WTC11 (cell line): ENCODE measurements around the gene FBXW4. TPM values are rescaled to one million over a fixed set of nuclear protein-coding genes. Genes with fewer than 3 reads are reported as not detected.

ENCODE experiments used
- ATAC-seq: fragments of 200-7000 bp; cut with Tn5 transposase; 2 replicates; pipeline ENCODE4 v1.10.0; 2021; ENCODE audit warnings: mild to moderate bottlenecking, moderate library complexity
- CTCF ChIA-PET: fragments of 300-600 bp; sonication (Branson Sonifier 250); formaldehyde crosslinking; loops from one replicate; lab custom pipeline; 2021; ENCODE audit warnings: antibody characterized with exemption; lab: Charles Lee
- POLR2A ChIA-PET: fragments of 350-600 bp; sonication (Branson Sonifier 250); formaldehyde crosslinking; loops from one replicate; lab custom pipeline; 2021; ENCODE audit warnings: antibody characterized with exemption; lab: Charles Lee
- DNase-seq: peaks from one replicate; pipeline ENCODE4 v3.0.0; 2021; ENCODE audit warnings: low spot score
- H3K27ac Mint-ChIP-seq: 2 replicates; pipeline ENCODE4 v1.8.0; 2021; ENCODE audit warnings: mixed read lengths
- H3K27me3 Mint-ChIP-seq: 2 replicates; pipeline ENCODE4 v1.8.0; 2021; ENCODE audit warnings: low read depth, mild to moderate bottlenecking, moderate library complexity, mixed read lengths
- H3K36me3 Mint-ChIP-seq: 2 replicates; pipeline ENCODE4 v1.8.0; 2021; ENCODE audit warnings: mixed read lengths
- H3K4me1 Mint-ChIP-seq: 2 replicates; pipeline ENCODE4 v1.8.0; 2022; ENCODE audit warnings: mixed read lengths
- H3K4me3 Mint-ChIP-seq: 2 replicates; pipeline ENCODE4 v1.8.0; 2021; ENCODE audit warnings: mild to moderate bottlenecking, moderate library complexity, mixed read lengths
- H3K9me3 Mint-ChIP-seq: 2 replicates; pipeline ENCODE4 v1.8.0; 2021; ENCODE audit warnings: mixed read lengths
- ELF4 ChIP-seq: sonication (generic); formaldehyde crosslinking; IDR thresholded peaks from 2 replicates; pipeline ENCODE4 v1.8.1; 2022; ENCODE audit warnings: low read depth, mild to moderate bottlenecking, moderate library complexity, missing genetic modification reagents
- FOXJ3 ChIP-seq: sonication (generic); formaldehyde crosslinking; IDR thresholded peaks from 2 replicates; pipeline ENCODE4 v1.9.0; 2021; ENCODE audit warnings: missing genetic modification reagents, mild to moderate bottlenecking, borderline replicate concordance
- FOXK1 ChIP-seq: sonication (generic); formaldehyde crosslinking; IDR thresholded peaks from 2 replicates; pipeline ENCODE4 v1.8.0; 2022; ENCODE audit warnings: mild to moderate bottlenecking, moderate library complexity, missing genetic modification reagents
- NFYB ChIP-seq: sonication (generic); formaldehyde crosslinking; conservative IDR thresholded peaks from 2 replicates; pipeline ENCODE4 v1.8.0; 2022; ENCODE audit warnings: low read depth, missing genetic modification reagents
- NR1H2 ChIP-seq: sonication (generic); formaldehyde crosslinking; IDR thresholded peaks from 2 replicates; pipeline ENCODE4 v1.9.0; 2021; ENCODE audit warnings: mild to moderate bottlenecking, moderate library complexity, missing genetic modification reagents
- NR2C2 ChIP-seq: sonication (generic); formaldehyde crosslinking; IDR thresholded peaks from 2 replicates; pipeline ENCODE4 v1.8.0; 2022; ENCODE audit warnings: mild to moderate bottlenecking, missing genetic modification reagents
- TEAD4 ChIP-seq: sonication (generic); formaldehyde crosslinking; IDR thresholded peaks from 2 replicates; pipeline ENCODE4 v1.8.0; 2022; ENCODE audit warnings: mild to moderate bottlenecking, missing genetic modification reagents
- ZBTB21 ChIP-seq: sonication (generic); formaldehyde crosslinking; IDR thresholded peaks from 2 replicates; pipeline ENCODE4 v1.8.1; 2023; ENCODE audit warnings: mild to moderate bottlenecking, missing genetic modification reagents, borderline replicate concordance
- total RNA-seq: library from RNA; stranded (reverse); gene quantifications from 3 replicates; pipeline ENCODE4 v1.2.3, GENCODE V29; 2021
- TF ChIP-seq, protein P1 (sequence below): sonication (generic); formaldehyde crosslinking; IDR thresholded peaks from 2 replicates; pipeline ENCODE4 v1.8.1; 2023; ENCODE audit warnings: mild to moderate bottlenecking, moderate library complexity, missing genetic modification reagents
- TF ChIP-seq, protein P2 (sequence below): fragments of 200-600 bp; IDR thresholded peaks from 2 replicates; pipeline ENCODE4 v1.8.0; 2022; ENCODE audit warnings: antibody characterized with exemption
- TF ChIP-seq, protein P3 (sequence below): fragments of 250-450 bp; sonication (Bioruptor Pico); conservative IDR thresholded peaks from 2 replicates; pipeline ENCODE4 v1.9.0; 2021; ENCODE audit warnings: mild to moderate bottlenecking
- TF ChIP-seq, protein P4 (sequence below): sonication (generic); formaldehyde crosslinking; IDR thresholded peaks from 2 replicates; pipeline ENCODE4 v1.8.0; 2022; ENCODE audit warnings: missing genetic modification reagents
- TF ChIP-seq, protein P5 (sequence below): sonication (generic); formaldehyde crosslinking; IDR thresholded peaks from 2 replicates; pipeline ENCODE4 v1.8.0; 2023; ENCODE audit warnings: missing genetic modification reagents

The FBXW4 gene
- total RNA-seq, 1 experiment from 2014 or later: 45.3 TPM

DNA sequence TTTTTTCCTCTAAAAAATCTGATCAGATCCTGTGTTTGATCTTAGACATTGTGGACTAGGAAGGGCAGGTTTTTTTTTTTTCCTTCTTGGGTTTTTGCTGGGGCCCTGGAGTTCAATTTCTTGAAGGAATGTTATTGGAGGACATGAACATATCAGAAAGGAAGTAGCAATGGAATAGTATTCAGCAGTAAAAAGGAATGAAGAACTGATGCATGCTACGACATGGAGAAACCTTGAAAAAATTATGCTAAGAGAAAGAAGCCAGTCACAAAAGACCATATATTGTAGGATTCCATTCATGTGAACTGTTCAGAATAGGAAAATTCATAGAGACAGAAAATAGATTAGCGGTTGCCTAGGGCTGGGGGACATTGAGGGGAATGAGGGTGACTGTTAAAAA is 47.0 kb upstream of the FBXW4 start:
- Mint-ChIP-seq H3K27ac (no peak overlapping the region), H3K4me3 (no peak overlapping the region), H3K9me3 (no peaks in the 10 kb centered on the region), H3K36me3 (no peaks in the 10 kb centered on the region), H3K27me3 (peaks cover 4% of the 10 kb centered on the region), H3K4me1 (no peaks in the 10 kb centered on the region)
- POLR2A ChIA-PET: no interaction called here
- CTCF ChIA-PET: interaction anchor here (0.6 to 1.0 kb wide), 2 partner anchors 83 to 139 kb away, joined by 3 read pairs; no protein-coding TSS in a partner anchor
- DNase-seq (no peak), ATAC-seq (no peak)
- TF ChIP-seq NR2C2 (no peak), FOXK1 (CRISPR knock-in tag) (no peak), NR1H2 (CRISPR knock-in tag) (no peak), ELF4 (no peak), ZBTB21 (CRISPR knock-in tag) (no peak)
- TF ChIP-seq, protein P1, sequence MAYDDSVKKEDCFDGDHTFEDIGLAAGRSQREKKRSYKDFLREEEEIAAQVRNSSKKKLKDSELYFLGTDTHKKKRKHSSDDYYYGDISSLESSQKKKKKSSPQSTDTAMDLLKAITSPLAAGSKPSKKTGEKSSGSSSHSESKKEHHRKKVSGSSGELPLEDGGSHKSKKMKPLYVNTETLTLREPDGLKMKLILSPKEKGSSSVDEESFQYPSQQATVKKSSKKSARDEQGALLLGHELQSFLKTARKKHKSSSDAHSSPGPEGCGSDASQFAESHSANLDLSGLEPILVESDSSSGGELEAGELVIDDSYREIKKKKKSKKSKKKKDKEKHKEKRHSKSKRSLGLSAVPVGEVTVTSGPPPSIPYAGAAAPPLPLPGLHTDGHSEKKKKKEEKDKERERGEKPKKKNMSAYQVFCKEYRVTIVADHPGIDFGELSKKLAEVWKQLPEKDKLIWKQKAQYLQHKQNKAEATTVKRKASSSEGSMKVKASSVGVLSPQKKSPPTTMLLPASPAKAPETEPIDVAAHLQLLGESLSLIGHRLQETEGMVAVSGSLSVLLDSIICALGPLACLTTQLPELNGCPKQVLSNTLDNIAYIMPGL (CRISPR knock-in tag): no peak
- TF ChIP-seq, protein P2, sequence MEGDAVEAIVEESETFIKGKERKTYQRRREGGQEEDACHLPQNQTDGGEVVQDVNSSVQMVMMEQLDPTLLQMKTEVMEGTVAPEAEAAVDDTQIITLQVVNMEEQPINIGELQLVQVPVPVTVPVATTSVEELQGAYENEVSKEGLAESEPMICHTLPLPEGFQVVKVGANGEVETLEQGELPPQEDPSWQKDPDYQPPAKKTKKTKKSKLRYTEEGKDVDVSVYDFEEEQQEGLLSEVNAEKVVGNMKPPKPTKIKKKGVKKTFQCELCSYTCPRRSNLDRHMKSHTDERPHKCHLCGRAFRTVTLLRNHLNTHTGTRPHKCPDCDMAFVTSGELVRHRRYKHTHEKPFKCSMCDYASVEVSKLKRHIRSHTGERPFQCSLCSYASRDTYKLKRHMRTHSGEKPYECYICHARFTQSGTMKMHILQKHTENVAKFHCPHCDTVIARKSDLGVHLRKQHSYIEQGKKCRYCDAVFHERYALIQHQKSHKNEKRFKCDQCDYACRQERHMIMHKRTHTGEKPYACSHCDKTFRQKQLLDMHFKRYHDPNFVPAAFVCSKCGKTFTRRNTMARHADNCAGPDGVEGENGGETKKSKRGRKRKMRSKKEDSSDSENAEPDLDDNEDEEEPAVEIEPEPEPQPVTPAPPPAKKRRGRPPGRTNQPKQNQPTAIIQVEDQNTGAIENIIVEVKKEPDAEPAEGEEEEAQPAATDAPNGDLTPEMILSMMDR: no peak
- TF ChIP-seq, protein P3, sequence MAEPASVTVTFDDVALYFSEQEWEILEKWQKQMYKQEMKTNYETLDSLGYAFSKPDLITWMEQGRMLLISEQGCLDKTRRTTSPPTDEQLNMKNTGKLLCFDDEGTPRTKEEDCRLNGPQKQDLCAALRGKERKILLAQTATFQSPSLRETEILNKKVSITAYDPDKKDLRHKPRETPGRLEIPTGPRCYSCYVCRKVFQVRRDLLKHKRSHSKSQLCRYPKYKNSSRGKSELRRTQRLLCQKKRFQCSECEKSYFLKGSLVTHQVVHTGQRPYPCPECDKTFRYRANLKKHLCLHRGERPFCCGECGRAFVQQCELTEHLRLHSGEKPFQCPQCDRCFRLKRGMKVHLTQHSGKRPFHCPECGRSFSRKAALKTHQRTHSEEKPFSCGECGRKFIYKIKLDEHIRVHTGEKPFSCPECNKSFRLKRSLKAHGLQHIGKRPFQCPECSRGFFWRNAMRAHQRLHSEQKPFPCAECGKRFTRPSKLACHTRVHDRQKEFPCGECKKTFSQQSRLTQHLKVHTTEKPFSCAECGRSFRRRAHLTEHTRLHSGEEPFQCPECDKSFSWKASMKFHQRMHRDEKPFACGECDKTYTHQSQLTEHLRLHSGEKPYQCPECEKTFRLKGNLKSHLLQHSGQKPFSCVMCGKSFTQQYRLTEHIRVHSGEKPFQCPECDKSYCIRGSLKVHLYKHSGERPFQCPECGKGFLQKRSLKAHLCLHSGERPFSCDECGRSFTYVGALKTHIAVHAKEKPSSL: no peak
- TF ChIP-seq, protein P4, sequence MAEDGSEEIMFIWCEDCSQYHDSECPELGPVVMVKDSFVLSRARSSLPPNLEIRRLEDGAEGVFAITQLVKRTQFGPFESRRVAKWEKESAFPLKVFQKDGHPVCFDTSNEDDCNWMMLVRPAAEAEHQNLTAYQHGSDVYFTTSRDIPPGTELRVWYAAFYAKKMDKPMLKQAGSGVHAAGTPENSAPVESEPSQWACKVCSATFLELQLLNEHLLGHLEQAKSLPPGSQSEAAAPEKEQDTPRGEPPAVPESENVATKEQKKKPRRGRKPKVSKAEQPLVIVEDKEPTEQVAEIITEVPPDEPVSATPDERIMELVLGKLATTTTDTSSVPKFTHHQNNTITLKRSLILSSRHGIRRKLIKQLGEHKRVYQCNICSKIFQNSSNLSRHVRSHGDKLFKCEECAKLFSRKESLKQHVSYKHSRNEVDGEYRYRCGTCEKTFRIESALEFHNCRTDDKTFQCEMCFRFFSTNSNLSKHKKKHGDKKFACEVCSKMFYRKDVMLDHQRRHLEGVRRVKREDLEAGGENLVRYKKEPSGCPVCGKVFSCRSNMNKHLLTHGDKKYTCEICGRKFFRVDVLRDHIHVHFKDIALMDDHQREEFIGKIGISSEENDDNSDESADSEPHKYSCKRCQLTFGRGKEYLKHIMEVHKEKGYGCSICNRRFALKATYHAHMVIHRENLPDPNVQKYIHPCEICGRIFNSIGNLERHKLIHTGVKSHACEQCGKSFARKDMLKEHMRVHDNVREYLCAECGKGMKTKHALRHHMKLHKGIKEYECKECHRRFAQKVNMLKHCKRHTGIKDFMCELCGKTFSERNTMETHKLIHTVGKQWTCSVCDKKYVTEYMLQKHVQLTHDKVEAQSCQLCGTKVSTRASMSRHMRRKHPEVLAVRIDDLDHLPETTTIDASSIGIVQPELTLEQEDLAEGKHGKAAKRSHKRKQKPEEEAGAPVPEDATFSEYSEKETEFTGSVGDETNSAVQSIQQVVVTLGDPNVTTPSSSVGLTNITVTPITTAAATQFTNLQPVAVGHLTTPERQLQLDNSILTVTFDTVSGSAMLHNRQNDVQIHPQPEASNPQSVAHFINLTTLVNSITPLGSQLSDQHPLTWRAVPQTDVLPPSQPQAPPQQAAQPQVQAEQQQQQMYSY: no peak

DNA sequence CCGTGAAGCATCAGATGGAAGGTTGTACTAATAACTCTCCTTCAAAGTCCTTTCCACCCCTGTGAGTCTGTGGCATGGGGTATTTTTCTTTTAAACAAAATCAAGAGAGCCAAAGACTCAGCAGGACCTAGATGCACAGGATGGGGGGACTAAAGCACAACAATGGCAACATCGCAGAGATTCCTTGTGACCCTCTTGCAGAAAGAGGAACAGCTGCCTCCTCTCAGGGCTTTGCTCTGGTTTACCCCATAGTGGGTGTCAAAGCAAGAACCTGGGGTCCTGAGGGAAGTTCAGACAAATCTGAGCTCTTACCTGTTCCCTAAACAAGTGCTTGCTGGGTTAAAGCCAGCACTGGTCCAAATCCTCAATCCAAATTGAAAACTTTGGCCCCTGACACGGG is 41.7 kb upstream of the FBXW4 start:
- DNase-seq (no peak), ATAC-seq (peak; percentile 55)
- POLR2A ChIA-PET: no interaction called here
- CTCF ChIA-PET: interaction anchor here (0.7 to 3.2 kb wide), 5 partner anchors 13 to 518 kb away, joined by 4 to 15 read pairs (median 11); no protein-coding TSS in a partner anchor
- 0 out of 2 replicates have a peak, but pooled peaks cover 3% of the 10 kb centered on the region for H3K4me1 Mint-ChIP-seq
- H3K9me3 Mint-ChIP-seq: no peaks in the 10 kb centered on the region
- TF ChIP-seq ZBTB21 (CRISPR knock-in tag) (no peak), NFYB (CRISPR knock-in tag) (no peak), FOXJ3 (CRISPR knock-in tag) (no peak), TEAD4 (CRISPR knock-in tag) (no peak)
- TF ChIP-seq, protein P2: no peak
- TF ChIP-seq, protein P5, sequence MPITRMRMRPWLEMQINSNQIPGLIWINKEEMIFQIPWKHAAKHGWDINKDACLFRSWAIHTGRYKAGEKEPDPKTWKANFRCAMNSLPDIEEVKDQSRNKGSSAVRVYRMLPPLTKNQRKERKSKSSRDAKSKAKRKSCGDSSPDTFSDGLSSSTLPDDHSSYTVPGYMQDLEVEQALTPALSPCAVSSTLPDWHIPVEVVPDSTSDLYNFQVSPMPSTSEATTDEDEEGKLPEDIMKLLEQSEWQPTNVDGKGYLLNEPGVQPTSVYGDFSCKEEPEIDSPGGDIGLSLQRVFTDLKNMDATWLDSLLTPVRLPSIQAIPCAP (CRISPR knock-in tag): no peak
- H3K27ac Mint-ChIP-seq: no peak overlapping the region
- no peaks in the 10 kb centered on the region for H3K36me3 Mint-ChIP-seq
- H3K27me3 Mint-ChIP-seq: no peaks in the 10 kb centered on the region; the same call in 1 of the 2 replicates
- H3K4me3 Mint-ChIP-seq: no peak overlapping the region
